H1 (cell line): ENCODE results near the gene ITPKB.

Experiments used
- ATF3 ChIP-seq: IDR thresholded peaks from 2 replicates; pipeline ENCODE4 v1.6.1; 2011; ENCODE audit warnings: low read depth, mild to moderate bottlenecking, low read length; ENCODE audit not compliant: insufficient read depth
- CHD7 ChIP-seq: fragments of 300-600 bp; sonication (generic); IDR thresholded peaks from 2 replicates; pipeline ENCODE4 v1.7.1; 2012; ENCODE audit warnings: low read length, moderate library complexity, mild to moderate bottlenecking, inconsistent platforms; ENCODE audit not compliant: insufficient replicate concordance
- HDAC6 ChIP-seq: IDR thresholded peaks from one replicate; pipeline ENCODE4 v1.7.1; 2012; ENCODE audit warnings: low read depth, mild to moderate bottlenecking, inconsistent platforms, low read length, moderate library complexity
- MAX ChIP-seq: IDR thresholded peaks from 2 replicates; pipeline ENCODE4 v1.6.1; 2012; ENCODE audit warnings: inconsistent platforms
- POLR2A ChIP-seq, 2 experiments: IDR thresholded peaks; 1 replicate in 1 of 2; 2 replicates in 1 of 2; pipeline ENCODE4 v1.6.1; 2011; ENCODE audit warnings: low read depth in 2 of 2, low read length in 2 of 2, mild to moderate bottlenecking in 2 of 2; ENCODE audit errors: control extremely low read depth in 1 of 2
- POLR2AphosphoS5 ChIP-seq: IDR thresholded peaks from 2 replicates; pipeline ENCODE4 v1.6.1; 2011; ENCODE audit warnings: low read depth, low read length
- SAP30 ChIP-seq: fragments of 300-600 bp; sonication (generic); IDR thresholded peaks from 2 replicates; pipeline ENCODE4 v1.7.1; 2012; ENCODE audit warnings: low read length, moderate library complexity, mild to moderate bottlenecking, inconsistent platforms; ENCODE audit not compliant: insufficient read depth, insufficient replicate concordance
- TF ChIP-seq, protein P1 (sequence below), 3 experiments: IDR thresholded peaks; 1 replicate in 2 of 3; 2 replicates in 1 of 3; pipeline versions ENCODE4 v1.5.1 to v1.6.1; 2011; ENCODE audit warnings: low read length in 3 of 3, mild to moderate bottlenecking in 3 of 3, inconsistent platforms in 2 of 3, low read depth in 1 of 3, moderate library complexity in 1 of 3; ENCODE audit not compliant: insufficient read depth in 1 of 3; ENCODE audit errors: control extremely low read depth in 1 of 3

GRCh38 chr1:226708967-226709396 is 30.1 kb downstream of the ITPKB start:
- no peak for TF ChIP-seq SAP30
- TF ChIP-seq, protein P1, sequence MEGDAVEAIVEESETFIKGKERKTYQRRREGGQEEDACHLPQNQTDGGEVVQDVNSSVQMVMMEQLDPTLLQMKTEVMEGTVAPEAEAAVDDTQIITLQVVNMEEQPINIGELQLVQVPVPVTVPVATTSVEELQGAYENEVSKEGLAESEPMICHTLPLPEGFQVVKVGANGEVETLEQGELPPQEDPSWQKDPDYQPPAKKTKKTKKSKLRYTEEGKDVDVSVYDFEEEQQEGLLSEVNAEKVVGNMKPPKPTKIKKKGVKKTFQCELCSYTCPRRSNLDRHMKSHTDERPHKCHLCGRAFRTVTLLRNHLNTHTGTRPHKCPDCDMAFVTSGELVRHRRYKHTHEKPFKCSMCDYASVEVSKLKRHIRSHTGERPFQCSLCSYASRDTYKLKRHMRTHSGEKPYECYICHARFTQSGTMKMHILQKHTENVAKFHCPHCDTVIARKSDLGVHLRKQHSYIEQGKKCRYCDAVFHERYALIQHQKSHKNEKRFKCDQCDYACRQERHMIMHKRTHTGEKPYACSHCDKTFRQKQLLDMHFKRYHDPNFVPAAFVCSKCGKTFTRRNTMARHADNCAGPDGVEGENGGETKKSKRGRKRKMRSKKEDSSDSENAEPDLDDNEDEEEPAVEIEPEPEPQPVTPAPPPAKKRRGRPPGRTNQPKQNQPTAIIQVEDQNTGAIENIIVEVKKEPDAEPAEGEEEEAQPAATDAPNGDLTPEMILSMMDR (IDR thresholded peaks at IDR 0.05; ENCODE audit: control extremely low read depth in 1 of 3, insufficient read depth in 1 of 3, low read depth in 1 of 3, low read length in 3 of 3) = peak; percentile 8 to 22 (median 14); a peak in 3 of 4 replicates
- TF ChIP-seq ATF3 = no peak
- TF ChIP-seq MAX = no peak
- TF ChIP-seq POLR2A (IDR thresholded peaks at IDR 0.05; ENCODE audit: control extremely low read depth in 1 of 2, low read depth in 2 of 2, low read length in 2 of 2) = no peak
- no peak for TF ChIP-seq CHD7
- TF ChIP-seq POLR2AphosphoS5 = no peak
- no peak for TF ChIP-seq HDAC6
